Measurements from ENCODE around the gene CACNA1B.

DNA sequence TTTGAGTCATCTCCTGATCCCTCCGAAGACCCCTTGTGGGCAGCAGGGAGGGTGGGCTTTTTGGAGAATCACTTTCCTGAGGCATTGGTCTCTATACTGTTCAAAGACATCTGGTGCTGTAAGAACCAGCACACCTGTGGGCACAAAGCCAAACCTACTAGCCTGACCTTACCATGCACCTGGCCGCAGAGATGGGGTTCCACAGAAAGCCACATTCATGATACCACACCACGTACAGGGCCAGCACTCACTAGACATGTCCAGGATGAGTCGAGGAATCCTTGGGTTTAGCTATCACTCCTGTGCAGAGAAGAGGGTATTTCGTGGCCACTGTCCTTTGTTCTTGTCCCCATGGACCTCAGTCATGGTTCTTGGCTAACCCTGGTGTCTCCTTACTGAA, 203.4 kb downstream of the CACNA1B start:
- TF ChIP-seq, protein P1, sequence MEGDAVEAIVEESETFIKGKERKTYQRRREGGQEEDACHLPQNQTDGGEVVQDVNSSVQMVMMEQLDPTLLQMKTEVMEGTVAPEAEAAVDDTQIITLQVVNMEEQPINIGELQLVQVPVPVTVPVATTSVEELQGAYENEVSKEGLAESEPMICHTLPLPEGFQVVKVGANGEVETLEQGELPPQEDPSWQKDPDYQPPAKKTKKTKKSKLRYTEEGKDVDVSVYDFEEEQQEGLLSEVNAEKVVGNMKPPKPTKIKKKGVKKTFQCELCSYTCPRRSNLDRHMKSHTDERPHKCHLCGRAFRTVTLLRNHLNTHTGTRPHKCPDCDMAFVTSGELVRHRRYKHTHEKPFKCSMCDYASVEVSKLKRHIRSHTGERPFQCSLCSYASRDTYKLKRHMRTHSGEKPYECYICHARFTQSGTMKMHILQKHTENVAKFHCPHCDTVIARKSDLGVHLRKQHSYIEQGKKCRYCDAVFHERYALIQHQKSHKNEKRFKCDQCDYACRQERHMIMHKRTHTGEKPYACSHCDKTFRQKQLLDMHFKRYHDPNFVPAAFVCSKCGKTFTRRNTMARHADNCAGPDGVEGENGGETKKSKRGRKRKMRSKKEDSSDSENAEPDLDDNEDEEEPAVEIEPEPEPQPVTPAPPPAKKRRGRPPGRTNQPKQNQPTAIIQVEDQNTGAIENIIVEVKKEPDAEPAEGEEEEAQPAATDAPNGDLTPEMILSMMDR (IDR thresholded peaks at IDR 0.05): no peak
- TF ChIP-seq POLR2A (IDR thresholded peaks at IDR 0.05) (no peak), EP300 (IDR thresholded peaks at IDR 0.05) (no peak)
